GM12878 (cell line): ENCODE results near the gene ORM2. TPM values are rescaled to one million over a fixed set of nuclear protein-coding genes. Genes with fewer than 3 reads are reported as not detected.

Experiments used
- ATAC-seq: fragments of 200-7000 bp; cut with Tn5 transposase; 3 replicates; pipeline ENCODE4 v1.9.1; 2020; ENCODE audit warnings: mild to moderate bottlenecking, moderate library complexity
- BruUV-seq: library from RNA; stranded (reverse); fragments of 400-500 nt; replicated peaks from 2 replicates; lab custom pipeline; 2021; lab: Mats Ljungman, UMichigan
- CTCF ChIA-PET: fragments of 300-600 bp; sonication (Branson Sonifier 250); formaldehyde crosslinking; extraction: SDS; loops from one replicate; lab custom pipeline; 2021; ENCODE audit warnings: inconsistent platforms; lab: Yijun Ruan, JAX
- POLR2A ChIA-PET: fragments of 350-600 bp; formaldehyde crosslinking; extraction: SDS; loops from one replicate; lab custom pipeline; 2021; ENCODE audit warnings: inconsistent platforms; lab: Charles Lee
- RAD21 ChIA-PET: fragments of 300-600 bp; sonication (Branson Sonifier 250); formaldehyde crosslinking; loops from one replicate; lab custom pipeline; 2023; ENCODE audit warnings: antibody characterized with exemption; ENCODE audit not compliant: unreplicated experiment; lab: Charles Lee
- SMC1A ChIA-PET: fragments of 300-600 bp; sonication (Branson Sonifier 250); formaldehyde crosslinking; loops from one replicate; lab custom pipeline; 2023; ENCODE audit not compliant: unreplicated experiment, uncharacterized antibody; lab: Charles Lee
- DNase-seq: peaks from one replicate; pipeline ENCODE4 v3.0.0-alpha.2; 2011; ENCODE audit warnings: low read depth, low spot score
- FAIRE-seq: peaks from 3 replicates; lab custom pipeline; 2011; peaks lifted over from hg19 to GRCh38; lab: Jason Lieb, UNC
- H2AFZ ChIP-seq: 2 replicates; pipeline ENCODE4 v1.6.0; 2011; ENCODE audit warnings: low read depth, low read length, control low read depth; ENCODE audit not compliant: control insufficient read depth
- H3K27ac ChIP-seq: 2 replicates; pipeline ENCODE4 v1.5.1; 2011; ENCODE audit warnings: control low read depth; ENCODE audit not compliant: control insufficient read depth, insufficient read depth
- H3K27me3 ChIP-seq, 2 experiments: replicated peaks in 1 of 2; 2 replicates each; pipeline versions ENCODE4 v1.6.0 to v1.6.1; 2011; ENCODE audit warnings: low read length in 1 of 2; ENCODE audit not compliant: control insufficient read depth in 2 of 2, insufficient read depth in 2 of 2
- H3K36me3 ChIP-seq, 2 experiments: 2 replicates each; pipeline ENCODE4 v1.5.1; 2011; ENCODE audit warnings: low read length in 1 of 2; ENCODE audit not compliant: control insufficient read depth in 2 of 2, insufficient read depth in 2 of 2
- H3K4me1 ChIP-seq: 2 replicates; pipeline ENCODE4 v1.6.1; 2011; ENCODE audit warnings: mild to moderate bottlenecking, low read length, moderate library complexity, mixed read lengths; ENCODE audit not compliant: control insufficient read depth, insufficient read depth
- H3K4me2 ChIP-seq: 2 replicates; pipeline ENCODE4 v1.6.0; 2011; ENCODE audit warnings: control low read depth; ENCODE audit not compliant: control insufficient read depth, insufficient read depth
- H3K4me3 ChIP-seq: fragments of 200-600 bp; sonication (generic); 2 replicates; pipeline ENCODE4 v1.5.1; 2016
- H3K79me2 ChIP-seq: 2 replicates; pipeline ENCODE4 v1.6.0; 2011; ENCODE audit warnings: low read length; ENCODE audit not compliant: control insufficient read depth, insufficient read depth
- H3K9ac ChIP-seq: 2 replicates; pipeline ENCODE4 v1.8.0; 2011; ENCODE audit warnings: low read length, control low read depth, mixed read lengths; ENCODE audit not compliant: control insufficient read depth, insufficient read depth
- H3K9me3 ChIP-seq: replicated peaks from 3 replicates; pipeline ENCODE4 v1.5.1; 2011; ENCODE audit warnings: mild to moderate bottlenecking, low read length; ENCODE audit not compliant: control insufficient read depth, insufficient read depth
- H4K20me1 ChIP-seq: 2 replicates; pipeline ENCODE4 v1.6.0; 2011; ENCODE audit not compliant: control insufficient read depth, insufficient read depth
- IKZF2 ChIP-seq, 2 experiments: fragments of 450-650 bp; IDR thresholded peaks; 2 replicates each; pipeline ENCODE4 v1.6.1; 2017; ENCODE audit warnings: mild to moderate bottlenecking in 2 of 2, moderate library complexity in 2 of 2
- LARP7 ChIP-seq: fragments of 450-650 bp; IDR thresholded peaks from 2 replicates; pipeline ENCODE4 v1.6.1; 2017; ENCODE audit warnings: mild to moderate bottlenecking
- NFXL1 ChIP-seq: fragments of 450-650 bp; IDR thresholded peaks from 2 replicates; pipeline ENCODE4 v1.6.1; 2017; ENCODE audit warnings: antibody characterized with exemption, mild to moderate bottlenecking, borderline replicate concordance
- SMARCA5 ChIP-seq: fragments of 450-650 bp; IDR thresholded peaks from 2 replicates; pipeline ENCODE4 v1.6.1; 2017; ENCODE audit warnings: mild to moderate bottlenecking
- WGBS: methylation state at CpG from one replicate; pipeline ENCODE4 v1.1.6; 2016; ENCODE audit warnings: low lambda C conversion rate; ENCODE audit not compliant: insufficient replicate concordance, insufficient coverage; ENCODE audit errors: missing lambda C conversion rate; 5-methylcytosine and 5-hydroxymethylcytosine counted together
- in situ Hi-C: fragments of 300-500 bp; cut with MboI; formaldehyde crosslinking; loops from 9 replicates; pipeline ENCODE4 v1.14.3; 2018; ENCODE audit warnings: mixed read lengths
- intact Hi-C: fragments of 100-400 bp; cut with micrococcal nuclease; formaldehyde crosslinking; loops from one replicate; pipeline ENCODE4 v1.14.2; 2022; ENCODE audit not compliant: unreplicated experiment
- polyA plus RNA-seq, 11 experiments: library from polyadenylated mRNA; depleted of rRNA in 4 of 11; unstranded in 6 of 11; stranded (reverse) in 5 of 11; fragments of >200 nt; fragmentation: Nextera tagmentation in 4 of 11; fragmentation: Illumina TruSeq in 1 of 11; extraction: Ambion mirVana in 4 of 11; extraction: Trizol in 1 of 11; gene quantifications; 1 replicate in 1 of 11; 2 replicates in 10 of 11; pipeline versions ENCODE4 v1.2.1 to v1.2.3, GENCODE V29; 2011 to 2016; ENCODE audit warnings: inconsistent platforms in 2 of 11, missing spikeins in 2 of 11, low read depth in 1 of 11
- total RNA-seq, 4 experiments: library from RNA; depleted of rRNA in 3 of 4; stranded (reverse); fragments of >200 nt in 3 of 4; fragmentation: Illumina TruSeq in 1 of 4; extraction: Trizol in 1 of 4; gene quantifications; 2 replicates each; pipeline versions ENCODE4 v1.2.1 to v1.2.3, GENCODE V29; 2013 to 2021
- TF ChIP-seq, protein P1 (sequence below): fragments of 450-650 bp; conservative IDR thresholded peaks from 2 replicates; pipeline ENCODE4 v1.6.1; 2017; ENCODE audit warnings: mild to moderate bottlenecking, moderate library complexity

Gene ORM2
- total and polyA plus RNA-seq, 10 of the 15 experiments (the other 5 are each of a cell fraction or from before 2014, with no cell fraction given): 0.64 TPM; not detected in 9

DNA sequence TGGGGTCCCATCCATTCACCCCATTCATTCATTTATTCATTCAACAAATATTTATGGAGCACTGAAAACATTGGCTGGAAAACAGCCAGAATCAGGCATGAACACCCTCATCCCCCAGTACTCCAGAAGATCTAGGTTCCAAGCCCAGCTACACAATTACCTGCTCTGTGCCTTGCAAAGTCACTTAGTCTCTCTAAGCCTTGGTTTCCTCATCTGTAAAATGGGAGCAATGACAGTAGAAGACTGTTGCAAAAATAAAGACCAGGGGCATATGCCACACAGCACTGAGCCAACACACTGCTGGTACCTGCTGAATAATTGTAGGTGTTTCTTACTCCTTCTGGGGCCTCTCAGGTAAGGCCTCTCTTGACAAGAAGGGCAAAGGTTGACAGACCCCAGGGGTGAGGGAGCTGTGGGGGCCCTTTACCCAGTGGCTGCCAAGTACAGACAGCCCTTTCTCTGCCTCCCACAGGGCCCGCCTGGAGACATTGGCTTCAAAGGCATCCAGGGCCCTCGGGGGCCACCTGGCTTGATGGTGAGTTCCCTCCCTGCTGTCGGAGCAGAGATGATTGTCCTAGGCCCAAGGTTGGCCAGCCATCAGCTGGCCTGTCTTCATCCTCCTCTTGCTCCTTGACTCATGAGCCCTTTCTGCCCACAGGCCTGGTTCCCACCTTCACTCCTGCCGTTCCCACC lies 29.4 kb upstream of the ORM2 start:
- Histone ChIP-seq H2AFZ (no peak overlapping the region), H3K27me3 (peaks cover 0 to 8% of the 10 kb centered on the region in 2 experiments; a peak in 2 of 4 replicates), H3K4me3 (no peak overlapping the region), H3K4me2 (no peak overlapping the region), H3K79me2 (no peaks in the 10 kb centered on the region), H4K20me1 (0 out of 2 replicates have a peak, but pooled peaks cover 3% of the 10 kb centered on the region), H3K9me3 (no peaks in the 10 kb centered on the region), H3K9ac (no peak overlapping the region), H3K4me1 (no peaks in the 10 kb centered on the region), H3K36me3 (no peaks in the 10 kb centered on the region), H3K27ac (no peak overlapping the region)
- SMC1A ChIA-PET: no interaction called here
- TF ChIP-seq LARP7: no peak
- TF ChIP-seq, protein P1, sequence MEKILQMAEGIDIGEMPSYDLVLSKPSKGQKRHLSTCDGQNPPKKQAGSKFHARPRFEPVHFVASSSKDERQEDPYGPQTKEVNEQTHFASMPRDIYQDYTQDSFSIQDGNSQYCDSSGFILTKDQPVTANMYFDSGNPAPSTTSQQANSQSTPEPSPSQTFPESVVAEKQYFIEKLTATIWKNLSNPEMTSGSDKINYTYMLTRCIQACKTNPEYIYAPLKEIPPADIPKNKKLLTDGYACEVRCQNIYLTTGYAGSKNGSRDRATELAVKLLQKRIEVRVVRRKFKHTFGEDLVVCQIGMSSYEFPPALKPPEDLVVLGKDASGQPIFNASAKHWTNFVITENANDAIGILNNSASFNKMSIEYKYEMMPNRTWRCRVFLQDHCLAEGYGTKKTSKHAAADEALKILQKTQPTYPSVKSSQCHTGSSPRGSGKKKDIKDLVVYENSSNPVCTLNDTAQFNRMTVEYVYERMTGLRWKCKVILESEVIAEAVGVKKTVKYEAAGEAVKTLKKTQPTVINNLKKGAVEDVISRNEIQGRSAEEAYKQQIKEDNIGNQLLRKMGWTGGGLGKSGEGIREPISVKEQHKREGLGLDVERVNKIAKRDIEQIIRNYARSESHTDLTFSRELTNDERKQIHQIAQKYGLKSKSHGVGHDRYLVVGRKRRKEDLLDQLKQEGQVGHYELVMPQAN: no peak
- no peak for TF ChIP-seq IKZF2 (IDR thresholded peaks at IDR 0.05)
- TF ChIP-seq SMARCA5: no peak
- TF ChIP-seq NFXL1: no peak
- CTCF ChIA-PET: interaction anchor here (1.5 to 1.8 kb wide), 2 partner anchors 9 to 218 kb away, joined by 5 to 7 read pairs; no protein-coding TSS in a partner anchor
- no peak for ATAC-seq
- intact Hi-C loops: no loop called here
- WGBS: 35% methylated on average over 4 of the region's 4 CpGs
- in situ Hi-C loops: no loop called here
- no TSS peak for BruUV-seq
- FAIRE-seq: no peak
- no peak for DNase-seq
- POLR2A ChIA-PET: no interaction called here
- RAD21 ChIA-PET: no interaction called here
